ENCODE measurements around the gene ANP32E. TPM values are rescaled to one million over a fixed set of nuclear protein-coding genes. Genes with fewer than 3 reads are reported as not detected.

The ANP32E gene
- total and polyA plus RNA-seq, 2 of the 4 experiments (the other 2 are of a cell fraction): 5.9 to 18.4 TPM

GRCh38 chr1:150281221-150281757 is 45.4 kb upstream of the ANP32E start:
- H4K5ac ChIP-seq (ENCODE audit: low read depth, low read length): no peak overlapping the region
- H3K18ac ChIP-seq (ENCODE audit: low read depth, low read length): no peak overlapping the region
- dilution Hi-C loops (cut with HindIII; ENCODE audit: low sequenced_read_pairs, unreplicated experiment) (no loop called here), intact Hi-C loops (cut with micrococcal nuclease) (loop anchor here (1.0 to 5.0 kb wide), 2 partner anchors 25 to 44 kb away; partner anchors contain the start of gene ANP32E), in situ Hi-C loops (cut with MboI; ENCODE audit: low sequenced_read_pairs) (no loop called here)
- ChIA-PET POLR2A (ENCODE audit: unreplicated experiment) (interaction anchor here (0.5 to 1.3 kb wide), 3 partner anchors 9 to 77 kb away, joined by 3 to 7 read pairs (median 5); partner anchors contain the start of gene C1orf54), CTCF (interaction anchor here (0.9 to 3.8 kb wide), 2 partner anchors 8 to 25 kb away, joined by 4 to 31 read pairs; no protein-coding TSS in a partner anchor)
- H2AK5ac ChIP-seq (ENCODE audit: low read depth, low read length): no peak overlapping the region
- peak overlapping the region; percentile 79 for H3K23ac ChIP-seq (ENCODE audit: low read depth, low read length)
- H2AFZ ChIP-seq (replicated peaks; ENCODE audit: low read length, poor library complexity): peak overlapping the region; percentile 92
- H3K36me3 ChIP-seq (ENCODE audit: control insufficient read depth, insufficient read depth, low read length): peaks cover 6% of the 10 kb centered on the region
- H4K91ac ChIP-seq (ENCODE audit: insufficient read depth, low read depth, low read length): 0 out of 2 replicates have a peak overlapping the region, but pooled peaks have one; percentile 9
- peak overlapping the region; percentile 24 for H3K27ac ChIP-seq (ENCODE audit: insufficient read depth, low read length)
- no peak overlapping the region for H2BK20ac ChIP-seq (ENCODE audit: low read depth, low read length)
- peak; percentile 70 for DNase-seq
- peak overlapping the region; percentile 57; the same call in 1 of the 2 replicates for H3K56ac ChIP-seq (ENCODE audit: extremely low read depth, insufficient read depth, low read length)
- peak overlapping the region; percentile 92 for H2AK9ac ChIP-seq (replicated peaks; ENCODE audit: low read depth, low read length, poor library complexity)
- H4K8ac ChIP-seq (ENCODE audit: low read depth in 2 of 2, low read length in 2 of 2): peak overlapping the region; percentile 9 to 70; a peak in 2 of 4 replicates
- BruUV-seq (replicated peaks): no TSS peak
- peak overlapping the region; percentile 84 for H3K4me2 ChIP-seq (ENCODE audit: low read depth, low read length)
- peaks cover 5% of the 10 kb centered on the region for H3K4me1 ChIP-seq (ENCODE audit: control insufficient read depth, insufficient read depth, low read length)
- H3K4ac ChIP-seq (ENCODE audit: low read depth, low read length): peak overlapping the region; percentile 52
- peak overlapping the region; percentile 70 for H3K9ac ChIP-seq (ENCODE audit: low read depth, low read length)
- WGBS, 2 experiments (ENCODE audit: extremely low coverage in 2 of 2, insufficient read length in 1 of 2): 0% methylated on average over 9 of the region's 15 CpGs; no CpG with 5 or more reads in 1 of the 2 experiments
- 0 out of 2 replicates have a peak overlapping the region, but pooled peaks have one; percentile 3 for H2BK120ac ChIP-seq (ENCODE audit: low read depth, low read length)
- no peaks in the 10 kb centered on the region for H3K9me1 ChIP-seq (ENCODE audit: insufficient read depth, low read length)
- ATAC-seq (ENCODE audit: low read depth): peak; percentile 48
- peak overlapping the region; percentile 21 for H2BK5ac ChIP-seq (ENCODE audit: low read depth, low read length, poor library complexity, severe bottlenecking)
- H3K27me3 ChIP-seq (ENCODE audit: control insufficient read depth, insufficient read depth, low read length): no peaks in the 10 kb centered on the region
- no peaks in the 10 kb centered on the region for H3K9me3 ChIP-seq (ENCODE audit: control insufficient read depth, insufficient read depth, low read length)
- H4K20me1 ChIP-seq (ENCODE audit: insufficient read depth, low read length): no peaks in the 10 kb centered on the region
- H2BK15ac ChIP-seq (ENCODE audit: low read depth, low read length): no peak overlapping the region
- H3K79me1 ChIP-seq (ENCODE audit: low read depth in 1 of 2, low read length in 2 of 2): peaks cover 17 to 21% of the 10 kb centered on the region in 2 experiments; a peak in 3 of 4 replicates
- peak overlapping the region; percentile 51 for H3K4me3 ChIP-seq (ENCODE audit: insufficient read depth, low read depth, low read length)
- H3K14ac ChIP-seq (replicated peaks; ENCODE audit: low read depth, low read length): peak overlapping the region; percentile 20; the same call in 1 of the 2 replicates
- TF ChIP-seq CHD1 (IDR thresholded peaks at IDR 0.05; ENCODE audit: low read depth, low read length) (no peak), ELK1 (IDR thresholded peaks at IDR 0.05; ENCODE audit: borderline replicate concordance, low read depth, low read length) (no peak), CEBPB (IDR thresholded peaks at IDR 0.05; ENCODE audit: low read depth, low read length) (no peak), RFX5 (IDR thresholded peaks at IDR 0.05; ENCODE audit: low read depth, low read length) (no peak), FOS (IDR thresholded peaks at IDR 0.05; ENCODE audit: low read depth, low read length) (no peak), NFE2L2 (IDR thresholded peaks at IDR 0.05; ENCODE audit: low read depth, low read length) (no peak), RAD21 (IDR thresholded peaks at IDR 0.05; ENCODE audit: low read length) (peak; percentile 77), USF2 (IDR thresholded peaks at IDR 0.05; ENCODE audit: low read depth, low read length) (no peak), CTCF (conservative IDR thresholded peaks at IDR 0.05; ENCODE audit: low read depth, low read length) (peak; percentile 84), SMC3 (IDR thresholded peaks at IDR 0.05; ENCODE audit: low read depth, low read length) (peak; percentile 73), POLR2A (IDR thresholded peaks at IDR 0.05; ENCODE audit: low read depth, low read length) (no peak), MAZ (IDR thresholded peaks at IDR 0.05; ENCODE audit: borderline replicate concordance, low read depth, low read length) (no peak), BHLHE40 (IDR thresholded peaks at IDR 0.05; ENCODE audit: low read depth, low read length) (no peak), RCOR1 (IDR thresholded peaks at IDR 0.05; ENCODE audit: insufficient replicate concordance, low read length) (no peak), MAFK (IDR thresholded peaks at IDR 0.05; ENCODE audit: low read depth, low read length) (no peak)

All from IMR-90 (cell line).